RWPE2 (cell line): ENCODE measurements around the gene NDUFV1.

ENCODE experiments used
- ATAC-seq: fragments of 200-7000 bp; cut with Tn5 transposase; 3 replicates; pipeline ENCODE4 v1.9.1; 2021; ENCODE audit warnings: low read depth
- DNase-seq: peaks from one replicate; pipeline ENCODE4 v3.0.0-alpha.2; 2020; ENCODE audit warnings: low spot score
- H3K27ac ChIP-seq: fragments of 450-650 bp; 2 replicates; pipeline ENCODE4 v1.5.1; 2017; ENCODE audit warnings: mild to moderate bottlenecking; ENCODE audit not compliant: poor library complexity, severe bottlenecking
- H3K27me3 ChIP-seq: fragments of 250-450 bp; sonication (Bioruptor Pico); 2 replicates; pipeline ENCODE4 v1.5.1; 2021; ENCODE audit warnings: mild to moderate bottlenecking, moderate library complexity; ENCODE audit not compliant: insufficient read depth, poor library complexity, severe bottlenecking
- H3K36me3 ChIP-seq: fragments of 250-450 bp; sonication (Bioruptor Pico); 2 replicates; pipeline ENCODE4 v1.5.1; 2020; ENCODE audit warnings: low read depth, mild to moderate bottlenecking, moderate library complexity
- H3K4me1 ChIP-seq: fragments of 250-450 bp; sonication (Bioruptor Pico); 2 replicates; pipeline ENCODE4 v1.5.1; 2021; ENCODE audit warnings: mild to moderate bottlenecking, moderate library complexity; ENCODE audit not compliant: insufficient read depth, poor library complexity, severe bottlenecking
- H3K4me3 ChIP-seq: fragments of 250-450 bp; sonication (Bioruptor Pico); 2 replicates; pipeline ENCODE4 v1.5.1; 2021; ENCODE audit warnings: mild to moderate bottlenecking, moderate library complexity; ENCODE audit not compliant: severe bottlenecking
- H3K9me3 ChIP-seq: fragments of 250-450 bp; sonication (Bioruptor Pico); 2 replicates; pipeline ENCODE4 v1.5.1; 2021; ENCODE audit warnings: mild to moderate bottlenecking, moderate library complexity; ENCODE audit not compliant: severe bottlenecking
- CTCF ChIP-seq: fragments of 450-650 bp; IDR thresholded peaks from one replicate; pipeline ENCODE4 v1.5.1; 2017; ENCODE audit warnings: mild to moderate bottlenecking, moderate library complexity; ENCODE audit not compliant: poor library complexity, severe bottlenecking

The NDUFV1 gene

GRCh38 chr11:67652965-67653845, 46.5 kb downstream of the NDUFV1 start:
- no peaks in the 10 kb centered on the region for H3K4me1 ChIP-seq
- H3K4me3 ChIP-seq, result no peak overlapping the region
- TF ChIP-seq CTCF, result no peak

GRCh38 chr11:67654225-67654624, 47.5 kb downstream of the NDUFV1 start:
- no peak overlapping the region for H3K27ac ChIP-seq
- DNase-seq (no peak), ATAC-seq (no peak)
- no peaks in the 10 kb centered on the region for H3K36me3 ChIP-seq
- H3K4me3 ChIP-seq, result no peak overlapping the region
- H3K27me3 ChIP-seq, result no peaks in the 10 kb centered on the region
- H3K4me1 ChIP-seq, result no peaks in the 10 kb centered on the region
- no peak for TF ChIP-seq CTCF
- peaks cover 14% of the 10 kb centered on the region for H3K9me3 ChIP-seq

More at GRCh38 chr11:67652965-67653845, 46.5 kb downstream of the NDUFV1 start:
- DNase-seq (no peak), ATAC-seq (no peak)
- Histone ChIP-seq H3K27me3 (no peaks in the 10 kb centered on the region), H3K36me3 (no peaks in the 10 kb centered on the region), H3K9me3 (peaks cover 14% of the 10 kb centered on the region), H3K27ac (no peak overlapping the region)

GRCh38 chr11:67656278-67656922, 49.7 kb downstream of the NDUFV1 start:
- no peak for DNase-seq

GRCh38 chr11:67657300-67657699, 50.6 kb downstream of the NDUFV1 start:
- ATAC-seq (no peak), DNase-seq (no peak)
- Histone ChIP-seq H3K4me1 (no peaks in the 10 kb centered on the region), H3K4me3 (no peak overlapping the region), H3K27ac (no peak overlapping the region), H3K9me3 (peaks cover 14% of the 10 kb centered on the region), H3K36me3 (no peaks in the 10 kb centered on the region), H3K27me3 (no peaks in the 10 kb centered on the region)
- TF ChIP-seq CTCF, result no peak

More at GRCh38 chr11:67656278-67656922, 49.7 kb downstream of the NDUFV1 start:
- Histone ChIP-seq H3K27me3 (no peaks in the 10 kb centered on the region), H3K9me3 (peaks cover 14% of the 10 kb centered on the region), H3K27ac (no peak overlapping the region), H3K4me3 (no peak overlapping the region), H3K36me3 (no peaks in the 10 kb centered on the region), H3K4me1 (no peaks in the 10 kb centered on the region)
- no peak for ATAC-seq
- no peak for TF ChIP-seq CTCF
